PC-3 (cell line): ENCODE data around the gene C1D.

ENCODE experiments used
- CTCF ChIP-seq: fragments of 300-600 bp; sonication (generic); conservative IDR thresholded peaks from 2 replicates; pipeline ENCODE4 v1.5.1; 2017; ENCODE audit warnings: antibody characterized with exemption, low read depth, mild to moderate bottlenecking, low read length
- EZH2 ChIP-seq: fragments of 300-600 bp; sonication (generic); IDR thresholded peaks from one replicate; pipeline ENCODE4 v1.6.1; 2017; ENCODE audit warnings: antibody characterized with exemption, mild to moderate bottlenecking, low read length; ENCODE audit not compliant: unreplicated experiment
- EZH2phosphoT487 ChIP-seq: fragments of 300-600 bp; sonication (generic); IDR thresholded peaks from 2 replicates; pipeline ENCODE4 v1.6.1; 2018; ENCODE audit warnings: mild to moderate bottlenecking, antibody characterized with exemption, low read length, borderline replicate concordance

DNA sequence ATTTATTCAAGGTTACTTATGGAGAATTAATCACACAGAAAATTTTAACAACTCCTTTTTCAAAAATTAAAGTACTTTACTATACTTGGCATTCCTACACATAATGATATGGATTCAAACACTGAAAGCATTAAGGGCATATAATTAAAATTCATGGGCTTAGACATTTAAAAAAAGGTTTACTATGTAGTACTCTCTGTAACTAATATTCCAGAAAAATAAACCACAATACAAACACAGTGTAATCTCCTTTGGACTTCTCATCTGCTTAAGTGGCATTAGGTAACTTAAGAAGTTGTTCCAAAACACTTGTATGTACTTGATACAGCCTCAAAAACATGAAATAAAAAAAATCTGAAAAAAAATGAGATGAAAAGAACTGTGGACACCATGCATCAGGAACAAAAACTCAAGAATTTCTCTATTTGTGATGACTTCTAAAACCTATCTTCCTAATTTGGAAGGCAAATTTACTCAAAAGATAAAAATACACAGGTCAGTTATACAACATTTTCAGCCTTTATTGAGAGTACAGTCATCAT lies 21.0 kb downstream of the C1D start:
- TF ChIP-seq CTCF, result no peak
- no peak for TF ChIP-seq EZH2
- no peak for TF ChIP-seq EZH2phosphoT487
